ENCODE results near the gene LRRC41.

The LRRC41 gene

GRCh38 chr1:46343351-46343695, 39.9 kb upstream of the LRRC41 start:
- POLR2A ChIA-PET: interaction anchor here (0.6 to 1.0 kb wide), 2 partner anchors 35 to 78 kb away, joined by 3 read pairs; no protein-coding TSS in a partner anchor
- no peak for DNase-seq (ENCODE audit: extremely low spot score)
- CTCF ChIA-PET: no interaction called here

DNA sequence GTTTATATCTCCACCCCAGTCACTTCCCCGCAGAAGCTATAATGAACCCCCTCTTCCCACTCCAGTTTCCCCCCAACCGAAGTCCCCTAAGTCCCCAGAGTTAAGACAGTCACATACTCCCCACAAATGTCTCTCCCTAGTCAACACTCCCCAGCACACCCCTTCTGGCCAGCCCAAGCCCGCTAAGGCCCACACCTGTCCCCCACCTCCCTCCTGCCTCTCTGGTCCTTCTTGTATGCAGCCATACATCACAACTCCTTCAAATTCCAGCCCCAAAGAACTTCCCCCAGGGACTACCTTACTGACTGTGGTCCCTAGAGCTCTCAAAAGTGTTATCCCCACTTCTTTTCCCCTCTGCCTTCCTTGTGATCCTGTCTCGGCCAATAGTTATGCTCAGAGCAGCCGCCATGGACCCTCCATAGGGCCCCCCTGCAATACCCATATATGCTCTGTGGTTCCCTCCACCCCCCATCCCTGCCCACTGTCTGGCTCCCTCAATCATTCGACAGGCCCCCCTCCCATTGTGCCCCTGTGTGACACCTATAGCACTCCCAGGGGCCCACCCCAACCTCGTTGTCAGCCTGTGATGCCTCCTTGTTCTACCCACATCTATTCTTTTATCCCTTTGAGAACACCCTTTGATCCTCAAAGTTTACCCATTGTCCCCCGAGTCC, 39.4 kb upstream of the LRRC41 start:
- ChIA-PET POLR2A (interaction anchor here (0.6 to 1.7 kb wide), 3 partner anchors 9 to 79 kb away, joined by 3 to 5 read pairs (median 3); no protein-coding TSS in a partner anchor), CTCF (no interaction called here)
- no peak for DNase-seq (ENCODE audit: extremely low spot score)
- TF ChIP-seq ELF4 (IDR thresholded peaks at IDR 0.05) (no peak), L3MBTL2 (conservative IDR thresholded peaks at IDR 0.05) (no peak), SP1 (IDR thresholded peaks at IDR 0.05) (no peak), FOXA1 (IDR thresholded peaks at IDR 0.05) (no peak), HDGF (IDR thresholded peaks at IDR 0.05; ENCODE audit: borderline replicate concordance) (no peak), SUZ12 (IDR thresholded peaks at IDR 0.05) (no peak), CTBP1 (IDR thresholded peaks at IDR 0.05; ENCODE audit: borderline replicate concordance) (no peak), NFRKB (IDR thresholded peaks at IDR 0.05) (no peak), LEF1 (IDR thresholded peaks at IDR 0.05; ENCODE audit: borderline replicate concordance) (no peak), ARNT (IDR thresholded peaks at IDR 0.05) (no peak), FOXM1 (IDR thresholded peaks at IDR 0.05; ENCODE audit: borderline replicate concordance) (no peak), ZNF384 (IDR thresholded peaks at IDR 0.05) (no peak)
- TF ChIP-seq, protein P1, sequence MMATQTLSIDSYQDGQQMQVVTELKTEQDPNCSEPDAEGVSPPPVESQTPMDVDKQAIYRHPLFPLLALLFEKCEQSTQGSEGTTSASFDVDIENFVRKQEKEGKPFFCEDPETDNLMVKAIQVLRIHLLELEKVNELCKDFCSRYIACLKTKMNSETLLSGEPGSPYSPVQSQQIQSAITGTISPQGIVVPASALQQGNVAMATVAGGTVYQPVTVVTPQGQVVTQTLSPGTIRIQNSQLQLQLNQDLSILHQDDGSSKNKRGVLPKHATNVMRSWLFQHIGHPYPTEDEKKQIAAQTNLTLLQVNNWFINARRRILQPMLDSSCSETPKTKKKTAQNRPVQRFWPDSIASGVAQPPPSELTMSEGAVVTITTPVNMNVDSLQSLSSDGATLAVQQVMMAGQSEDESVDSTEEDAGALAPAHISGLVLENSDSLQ (IDR thresholded peaks at IDR 0.05): no peak

More at GRCh38 chr1:46343351-46343695, 39.9 kb upstream of the LRRC41 start:
- TF ChIP-seq, protein P1 (IDR thresholded peaks at IDR 0.05): no peak
- TF ChIP-seq SUZ12 (IDR thresholded peaks at IDR 0.05): no peak
- no peak for TF ChIP-seq SP1 (IDR thresholded peaks at IDR 0.05)
- no peak for TF ChIP-seq ARNT (IDR thresholded peaks at IDR 0.05)
- TF ChIP-seq FOXA1 (IDR thresholded peaks at IDR 0.05): no peak
- TF ChIP-seq HDGF (IDR thresholded peaks at IDR 0.05; ENCODE audit: borderline replicate concordance): no peak
- TF ChIP-seq LEF1 (IDR thresholded peaks at IDR 0.05; ENCODE audit: borderline replicate concordance): no peak

GRCh38 chr1:46342084-46342656, 38.8 kb upstream of the LRRC41 start:
- TF ChIP-seq ZNF384 (IDR thresholded peaks at IDR 0.05) (no peak), NFRKB (IDR thresholded peaks at IDR 0.05) (no peak), LEF1 (IDR thresholded peaks at IDR 0.05; ENCODE audit: borderline replicate concordance) (no peak), SP1 (IDR thresholded peaks at IDR 0.05) (no peak), ELF4 (IDR thresholded peaks at IDR 0.05) (no peak), FOXK2 (IDR thresholded peaks at IDR 0.05) (no peak), L3MBTL2 (conservative IDR thresholded peaks at IDR 0.05) (no peak), FOXA1 (IDR thresholded peaks at IDR 0.05) (no peak), SUZ12 (IDR thresholded peaks at IDR 0.05) (no peak), ARNT (IDR thresholded peaks at IDR 0.05) (no peak), BHLHE40 (IDR thresholded peaks at IDR 0.05; ENCODE audit: borderline replicate concordance) (no peak)
- TF ChIP-seq, protein P1 (IDR thresholded peaks at IDR 0.05): no peak
- DNase-seq (ENCODE audit: extremely low spot score): peak; percentile 19
- ChIA-PET POLR2A (interaction anchor here (0.9 to 1.7 kb wide), 2 partner anchors 9 to 38 kb away, joined by 3 to 5 read pairs; no protein-coding TSS in a partner anchor), CTCF (no interaction called here)

GRCh38 chr1:46341222-46342083, 38.0 kb upstream of the LRRC41 start:
- DNase-seq (ENCODE audit: extremely low spot score): no peak
- POLR2A ChIA-PET: interaction anchor here (1.0 to 2.2 kb wide), 9 partner anchors 8 to 94 kb away, joined by 3 to 29 read pairs (median 7); partner anchors contain the start of genes LRRC41, RAD54L and UQCRH
- CTCF ChIA-PET: interaction anchor here (0.6 to 0.7 kb wide), 2 partner anchors 23 to 388 kb away, joined by 3 read pairs; no protein-coding TSS in a partner anchor
- TF ChIP-seq, protein P1 (IDR thresholded peaks at IDR 0.05): no peak
- no peak for TF ChIP-seq TARDBP (IDR thresholded peaks at IDR 0.05)
- no peak for TF ChIP-seq ARNT (IDR thresholded peaks at IDR 0.05)
- TF ChIP-seq CTBP1 (IDR thresholded peaks at IDR 0.05; ENCODE audit: borderline replicate concordance): no peak
- no peak for TF ChIP-seq BHLHE40 (IDR thresholded peaks at IDR 0.05; ENCODE audit: borderline replicate concordance)
- TF ChIP-seq L3MBTL2 (conservative IDR thresholded peaks at IDR 0.05): no peak
- no peak for TF ChIP-seq FOXA1 (IDR thresholded peaks at IDR 0.05)
- TF ChIP-seq NFRKB (IDR thresholded peaks at IDR 0.05): no peak
- no peak for TF ChIP-seq SP1 (IDR thresholded peaks at IDR 0.05)
- no peak for TF ChIP-seq ZNF384 (IDR thresholded peaks at IDR 0.05)
- TF ChIP-seq HDGF (IDR thresholded peaks at IDR 0.05; ENCODE audit: borderline replicate concordance): no peak
- TF ChIP-seq FOXK2 (IDR thresholded peaks at IDR 0.05): no peak
- TF ChIP-seq FOXM1 (IDR thresholded peaks at IDR 0.05; ENCODE audit: borderline replicate concordance): no peak
- no peak for TF ChIP-seq SUZ12 (IDR thresholded peaks at IDR 0.05)
- TF ChIP-seq ELF4 (IDR thresholded peaks at IDR 0.05): no peak

Measured in HEK293T (cell line).